Naive B cell (primary cell): ENCODE data around the gene LBX2. TPM values are rescaled to one million over a fixed set of nuclear protein-coding genes. Genes with fewer than 3 reads are reported as not detected.
A peak's percentile ranks its signal among the peaks of the same experiment; 100 is the strongest.
"Not testable (repeated sequence)": the region's sequence is repeated elsewhere in the genome, so short reads cannot be mapped to it uniquely, and the experiment has no call there.

Experiments
- ATAC-seq, 2 donors: fragments of 150-1000 bp; cut with Tn5 transposase; 2 replicates each; pipeline ENCODE4 v1.10.0; 2021; ENCODE audit warnings: low read depth in 2 of 2, mild to moderate bottlenecking in 2 of 2, moderate library complexity in 2 of 2
- DNase-seq: peaks from one replicate; pipeline ENCODE4 v3.0.0; 2022
- H3K27ac Mint-ChIP-seq, 6 donors: one replicate each; pipeline ENCODE4 v1.8.0; 2020 to 2022; ENCODE audit warnings: mild to moderate bottlenecking in 6 of 6, mixed read lengths in 6 of 6, moderate library complexity in 5 of 6, inconsistent platforms in 2 of 6
- H3K27me3 Mint-ChIP-seq, 3 donors: one replicate each; pipeline ENCODE4 v1.8.0; 2021 to 2022; ENCODE audit warnings: mixed read lengths in 3 of 3, mild to moderate bottlenecking in 1 of 3
- H3K36me3 Mint-ChIP-seq, 2 donors: one replicate each; pipeline ENCODE4 v1.8.0; 2020 to 2022; ENCODE audit warnings: mixed read lengths in 2 of 2, inconsistent platforms in 1 of 2, mild to moderate bottlenecking in 1 of 2
- H3K4me1 Mint-ChIP-seq, 3 donors: one replicate each; pipeline ENCODE4 v1.8.0; 2020 to 2022; ENCODE audit warnings: mixed read lengths in 3 of 3, inconsistent platforms in 1 of 3, mild to moderate bottlenecking in 1 of 3, moderate library complexity in 1 of 3
- H3K4me3 Mint-ChIP-seq, 8 donors: one replicate each; pipeline ENCODE4 v1.8.0; 2020 to 2022; ENCODE audit warnings: mild to moderate bottlenecking in 8 of 8, mixed read lengths in 8 of 8, moderate library complexity in 8 of 8, inconsistent platforms in 2 of 8
- H3K9me3 Mint-ChIP-seq, 7 donors: one replicate each; pipeline ENCODE4 v1.8.0; 2020 to 2022; ENCODE audit warnings: mixed read lengths in 7 of 7, mild to moderate bottlenecking in 5 of 7, inconsistent platforms in 2 of 7, moderate library complexity in 1 of 7
- polyA plus RNA-seq, 6 donors: library from polyadenylated mRNA; unstranded; fragments of 300-500 nt; fragmentation: Illumina TruSeq; gene quantifications; one replicate each; pipeline ENCODE4 v1.2.3, GENCODE V29; 2021; ENCODE audit warnings: low read depth in 6 of 6

Gene LBX2
- polyA plus RNA-seq, 6 donors from 2014 or later: not detected

DNA sequence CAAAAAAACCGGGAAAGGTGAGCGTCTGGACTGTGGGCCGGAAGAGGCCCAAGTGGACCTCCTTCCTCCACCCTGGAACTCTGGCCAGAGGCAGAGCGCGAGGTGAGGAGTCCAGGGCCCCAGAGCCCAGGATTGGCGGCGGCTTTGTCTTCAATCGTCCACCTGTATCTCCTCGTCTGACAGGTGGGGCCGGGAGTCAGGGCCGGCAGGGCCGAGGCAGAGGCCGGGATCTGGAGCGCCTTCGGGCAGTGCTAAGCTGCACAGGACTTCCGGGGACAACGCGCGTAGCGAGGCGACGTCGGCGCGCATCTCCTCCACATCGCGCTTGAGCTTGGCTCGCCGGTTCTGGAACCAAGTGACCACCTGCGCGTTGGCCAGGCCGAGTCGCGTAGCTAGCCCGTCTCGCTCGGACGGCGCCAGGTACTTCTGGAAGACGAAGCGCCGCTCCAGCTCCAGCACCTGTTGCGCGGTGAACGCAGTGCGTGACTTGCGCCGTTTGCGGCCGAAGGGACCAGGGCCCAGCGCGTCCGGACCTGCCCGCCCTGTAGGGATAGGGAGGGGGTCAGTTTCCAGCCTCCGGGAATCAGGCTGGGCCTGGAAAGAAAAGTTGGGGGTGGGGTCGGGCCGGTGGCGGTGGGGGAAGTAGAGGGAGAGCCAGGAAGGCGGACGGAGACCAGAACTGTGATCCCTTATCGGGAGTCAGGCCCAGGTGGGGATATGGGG, 1.5 kb downstream of the LBX2 start:
- Mint-ChIP-seq H3K9me3 (no peaks in the 10 kb centered on the region), H3K27me3 (peaks cover 38 to 57% (median 48%) of the 10 kb centered on the region in 3 donors), H3K4me1 (peaks cover 24 to 48% (median 40%) of the 10 kb centered on the region in 3 donors), H3K27ac (peak overlapping the region in 1 of 6 donors; percentile 4), H3K4me3 (peak overlapping the region; percentile 71 to 94 (median 86)), H3K36me3 (peaks cover 10 to 13% of the 10 kb centered on the region in 2 donors)
- ATAC-seq (no peak), DNase-seq (no peak)

DNA sequence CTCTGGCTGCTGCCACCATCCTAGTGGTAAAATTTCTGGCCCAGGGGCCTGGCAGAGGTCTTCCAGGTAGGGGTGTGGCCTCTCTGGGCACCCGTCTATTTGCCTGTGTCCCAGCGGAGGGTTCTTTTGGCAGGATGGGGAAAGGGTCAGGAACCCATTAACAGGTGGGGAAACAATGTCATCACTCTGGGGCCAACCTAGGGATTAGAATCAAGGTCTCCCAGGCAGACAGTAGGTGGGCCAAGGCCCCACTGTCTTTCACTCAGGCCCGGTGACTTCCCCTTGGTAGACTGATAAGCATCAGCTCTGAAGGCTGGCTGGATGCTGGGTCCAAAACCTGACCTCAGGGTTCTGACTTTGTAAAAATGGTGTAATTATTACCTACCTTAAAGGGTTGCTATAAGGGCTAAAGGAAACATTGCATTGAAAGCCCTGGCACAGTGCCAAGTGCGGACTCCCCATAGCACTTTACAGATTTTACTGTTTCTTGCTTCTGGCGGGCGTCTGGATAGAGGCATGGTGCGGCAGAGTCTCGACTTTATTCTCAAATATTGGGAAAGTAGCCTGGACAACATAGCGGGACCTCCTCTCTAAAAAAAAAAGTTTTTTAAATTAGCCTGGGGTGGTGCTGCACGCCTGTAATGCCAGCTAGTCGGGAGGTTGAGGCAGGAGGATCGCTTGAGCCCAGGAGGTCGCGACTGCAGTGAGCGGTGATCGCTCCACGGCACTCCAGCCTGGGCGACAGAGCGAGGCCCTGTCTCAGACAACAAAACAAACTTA, 2.2 kb downstream of the LBX2 start:
- no peak for ATAC-seq
- Mint-ChIP-seq H3K4me3 (peak overlapping the region; percentile 47 to 94 (median 82)), H3K4me1 (peaks cover 22 to 40% (median 33%) of the 10 kb centered on the region in 3 donors), H3K27ac (no peak overlapping the region), H3K9me3 (no peaks in the 10 kb centered on the region), H3K36me3 (peaks cover 13 to 19% of the 10 kb centered on the region in 2 donors), H3K27me3 (peaks cover 38 to 50% (median 46%) of the 10 kb centered on the region in 3 donors)
- DNase-seq: no peak

DNA sequence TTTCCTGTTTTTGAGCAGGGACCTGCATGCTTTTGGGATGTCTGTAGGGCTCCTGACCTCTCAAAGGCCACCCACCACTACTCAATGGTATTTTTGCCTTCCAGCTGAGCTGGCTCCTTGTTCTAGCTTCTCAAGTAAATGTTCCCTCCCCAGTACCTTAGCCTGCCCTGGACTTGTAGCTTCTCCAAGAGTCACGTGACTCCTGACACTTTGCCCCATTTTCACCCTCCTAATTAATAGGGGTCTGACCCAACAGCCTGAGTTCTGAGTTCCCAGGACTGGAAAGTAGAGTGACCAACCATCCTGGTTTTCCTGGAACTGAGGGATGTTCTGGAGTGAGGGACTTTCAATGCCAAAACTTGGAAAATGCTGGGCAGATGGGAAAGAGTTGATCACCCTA, 4.0 kb downstream of the LBX2 start:
- Mint-ChIP-seq H3K27me3 (peaks cover 21 to 32% (median 29%) of the 10 kb centered on the region in 3 donors), H3K36me3 (peaks cover 14 to 32% of the 10 kb centered on the region in 2 donors), H3K4me1 (peaks cover 21 to 30% (median 25%) of the 10 kb centered on the region in 3 donors), H3K9me3 (no peaks in the 10 kb centered on the region), H3K27ac (no peak overlapping the region), H3K4me3 (no peak overlapping the region)
- DNase-seq (no peak), ATAC-seq (no peak)

DNA sequence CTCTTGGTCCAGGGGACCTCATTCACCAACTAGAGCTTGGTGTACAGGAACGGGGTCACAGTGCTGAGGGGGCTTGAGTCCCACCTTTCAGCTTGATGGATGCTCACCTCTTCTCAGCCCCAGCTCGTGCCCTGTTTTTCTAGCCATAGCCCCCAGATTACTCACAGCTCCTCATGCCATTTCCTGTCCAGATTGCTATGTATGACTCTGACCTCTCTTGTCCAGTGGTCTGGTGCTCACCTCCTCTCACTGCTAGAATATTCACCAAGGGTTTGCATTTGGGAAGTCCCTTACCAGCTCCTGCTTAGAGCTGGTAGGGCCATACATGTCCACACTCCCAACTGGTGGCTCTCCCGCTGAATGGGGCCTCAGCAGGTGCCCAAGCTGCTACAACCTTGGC, 5.9 kb downstream of the LBX2 start:
- H3K4me1 Mint-ChIP-seq: peaks cover 11 to 24% (median 21%) of the 10 kb centered on the region in 3 donors
- H3K4me3 Mint-ChIP-seq: no peak overlapping the region
- H3K36me3 Mint-ChIP-seq: peaks cover 14 to 43% of the 10 kb centered on the region in 2 donors
- DNase-seq (no peak), ATAC-seq (no peak)
- H3K27me3 Mint-ChIP-seq: peaks cover 5 to 13% (median 12%) of the 10 kb centered on the region in 3 donors
- no peak overlapping the region for H3K27ac Mint-ChIP-seq
- H3K9me3 Mint-ChIP-seq: no peaks in the 10 kb centered on the region

DNA sequence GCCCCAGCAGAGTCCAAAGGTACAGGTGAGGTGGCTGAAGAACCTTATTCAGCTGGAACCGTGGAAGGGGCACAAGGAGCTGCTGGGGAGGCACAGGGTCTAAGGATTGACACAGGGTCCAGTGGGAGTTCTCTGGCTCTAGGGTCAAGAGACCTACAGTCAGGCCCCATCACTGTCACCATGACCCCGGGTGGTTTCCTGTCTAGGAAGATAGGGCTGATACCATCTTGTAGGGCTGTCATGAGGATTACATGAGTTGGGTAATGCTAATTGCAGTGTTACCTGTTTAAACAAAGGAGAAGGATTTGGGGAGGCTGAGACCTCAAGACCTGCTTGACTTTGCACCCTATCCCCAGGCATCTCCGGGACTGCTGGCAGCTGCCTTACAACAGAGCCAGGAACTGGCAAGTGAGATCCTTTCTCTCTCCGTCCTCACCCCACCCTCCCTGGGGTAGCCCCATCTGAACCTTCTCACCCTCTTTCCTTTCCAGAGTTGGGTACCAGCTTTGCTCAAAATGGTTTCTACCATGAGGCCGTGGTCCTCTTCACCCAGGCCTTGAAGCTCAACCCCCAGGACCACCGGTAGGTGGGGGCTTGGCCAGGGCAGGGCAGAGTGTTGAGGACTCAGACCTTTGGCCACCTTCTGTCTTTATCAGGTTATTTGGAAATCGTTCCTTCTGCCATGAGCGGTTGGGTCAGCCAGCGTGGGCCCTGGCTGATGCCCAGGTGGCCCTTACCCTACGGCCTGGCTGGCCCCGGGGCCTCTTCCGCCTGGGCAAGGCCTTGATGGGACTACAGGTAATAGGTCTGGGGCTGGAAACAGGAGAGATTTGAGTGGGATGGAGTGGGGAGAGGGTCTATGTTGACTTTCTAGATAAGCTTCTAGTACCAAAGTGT, 7.5 kb downstream of the LBX2 start:
- H3K36me3 Mint-ChIP-seq: peaks cover 14 to 45% of the 10 kb centered on the region in 2 donors
- H3K4me3 Mint-ChIP-seq: no peak overlapping the region
- H3K9me3 Mint-ChIP-seq: no peaks in the 10 kb centered on the region
- DNase-seq: no peak
- no peak overlapping the region for H3K27ac Mint-ChIP-seq
- no peaks in the 10 kb centered on the region for H3K27me3 Mint-ChIP-seq
- peaks cover 0 to 14% (median 11%) of the 10 kb centered on the region in 3 donors for H3K4me1 Mint-ChIP-seq
- no peak for ATAC-seq

DNA sequence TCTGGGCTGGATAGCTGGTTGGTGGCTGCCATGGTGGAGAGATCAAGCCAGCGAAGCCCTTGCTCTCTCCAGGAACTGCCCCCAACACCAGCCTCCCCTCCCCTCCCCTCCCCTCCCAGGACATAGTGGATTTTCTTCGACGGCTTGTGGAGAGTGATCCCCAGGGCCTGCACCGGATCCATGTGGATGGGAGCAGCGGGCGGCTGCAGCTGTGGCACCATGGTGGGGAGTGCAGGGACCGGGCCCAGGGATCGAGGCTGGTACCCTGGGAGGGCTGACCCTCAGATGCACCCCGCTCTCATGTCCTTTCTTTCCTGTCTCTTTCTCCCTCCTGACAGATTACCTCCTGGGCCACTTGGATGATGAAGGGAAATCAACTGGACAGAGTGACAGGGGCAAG, 9.5 kb downstream of the LBX2 start:
- no peak for ATAC-seq
- no peak overlapping the region for H3K4me3 Mint-ChIP-seq
- peaks cover 14 to 54% of the 10 kb centered on the region in 2 donors for H3K36me3 Mint-ChIP-seq
- no peak overlapping the region for H3K27ac Mint-ChIP-seq
- H3K4me1 Mint-ChIP-seq: peaks cover 0 to 20% (median 14%) of the 10 kb centered on the region in 3 donors
- H3K9me3 Mint-ChIP-seq: no peaks in the 10 kb centered on the region
- H3K27me3 Mint-ChIP-seq: no peaks in the 10 kb centered on the region
- no peak for DNase-seq

DNA sequence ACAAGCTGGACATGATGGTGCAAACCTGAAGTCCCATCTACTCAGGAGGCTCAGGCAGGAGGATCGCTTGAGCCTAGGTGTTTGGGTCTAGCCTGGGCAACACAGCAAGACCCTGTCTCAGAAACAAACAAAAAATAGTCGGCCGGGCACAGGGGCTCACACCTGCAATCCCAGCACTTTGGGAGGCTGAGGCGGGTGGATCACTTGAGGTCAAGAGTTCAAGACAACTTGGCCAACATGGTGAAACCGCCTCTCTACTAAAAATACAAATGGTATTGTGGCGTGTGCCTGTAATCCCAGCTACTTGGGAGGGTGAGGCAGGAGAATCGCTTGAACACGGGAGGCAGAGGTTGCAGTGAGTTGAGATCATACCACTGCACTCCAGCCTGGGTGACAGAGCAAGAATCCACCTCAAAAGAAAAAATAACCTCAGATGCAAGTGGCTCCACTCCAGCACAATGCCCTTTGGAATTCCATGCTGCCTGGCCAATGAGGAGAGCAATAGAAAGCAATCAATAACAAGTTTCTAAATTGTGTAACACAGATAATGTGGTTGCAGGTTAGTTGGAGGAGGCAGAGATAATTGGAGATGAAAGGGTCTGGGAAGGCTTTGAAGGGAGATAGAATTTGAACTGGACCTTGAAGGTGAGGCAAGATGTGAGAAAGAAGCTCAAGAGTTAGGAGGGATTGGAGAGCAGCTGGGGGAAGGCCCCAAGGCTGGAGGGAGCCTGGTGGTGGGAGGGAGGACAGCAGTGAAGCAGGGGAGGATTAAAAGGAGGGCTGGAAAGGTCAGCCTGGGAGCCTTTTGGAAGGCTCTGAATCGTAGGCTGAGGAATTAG, 10.5 kb downstream of the LBX2 start:
- H3K9me3 Mint-ChIP-seq: no peaks in the 10 kb centered on the region
- ATAC-seq (no peak), DNase-seq (no peak)
- H3K27me3 Mint-ChIP-seq: no peaks in the 10 kb centered on the region
- H3K4me1 Mint-ChIP-seq: peaks cover 3 to 24% (median 17%) of the 10 kb centered on the region in 3 donors
- H3K4me3 Mint-ChIP-seq: no peak overlapping the region
- H3K36me3 Mint-ChIP-seq: peaks cover 9 to 50% of the 10 kb centered on the region in 2 donors
- H3K27ac Mint-ChIP-seq: peak overlapping the region in 1 of 6 donors; percentile 5

DNA sequence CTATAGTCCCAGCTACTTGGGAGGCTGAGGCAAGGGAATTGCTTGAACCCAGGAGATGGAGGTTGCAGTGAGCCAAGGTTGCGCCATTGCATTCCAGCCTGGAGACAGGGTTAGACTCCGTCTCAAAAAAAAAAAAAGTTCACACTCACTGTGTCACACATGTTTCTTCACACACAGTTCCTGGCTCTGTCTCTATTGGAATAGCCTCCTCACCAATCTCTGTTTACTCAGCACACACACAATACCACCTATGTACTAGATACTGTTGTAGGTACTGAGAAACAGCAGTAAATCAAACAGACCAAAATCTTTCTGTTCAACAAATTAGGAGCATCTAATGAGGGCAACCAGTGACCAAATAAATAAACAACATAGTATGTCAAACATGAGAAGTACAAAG, 13.3 kb downstream of the LBX2 start:
- ATAC-seq (no peak), DNase-seq (no peak)
- no peaks in the 10 kb centered on the region for H3K27me3 Mint-ChIP-seq
- peak overlapping the region in 1 of 8 donors; percentile 38 for H3K4me3 Mint-ChIP-seq
- peaks cover 24 to 35% (median 32%) of the 10 kb centered on the region in 3 donors for H3K4me1 Mint-ChIP-seq
- peaks cover 0 to 30% of the 10 kb centered on the region in 2 donors for H3K36me3 Mint-ChIP-seq
- no peak overlapping the region for H3K27ac Mint-ChIP-seq
- no peaks in the 10 kb centered on the region for H3K9me3 Mint-ChIP-seq

DNA sequence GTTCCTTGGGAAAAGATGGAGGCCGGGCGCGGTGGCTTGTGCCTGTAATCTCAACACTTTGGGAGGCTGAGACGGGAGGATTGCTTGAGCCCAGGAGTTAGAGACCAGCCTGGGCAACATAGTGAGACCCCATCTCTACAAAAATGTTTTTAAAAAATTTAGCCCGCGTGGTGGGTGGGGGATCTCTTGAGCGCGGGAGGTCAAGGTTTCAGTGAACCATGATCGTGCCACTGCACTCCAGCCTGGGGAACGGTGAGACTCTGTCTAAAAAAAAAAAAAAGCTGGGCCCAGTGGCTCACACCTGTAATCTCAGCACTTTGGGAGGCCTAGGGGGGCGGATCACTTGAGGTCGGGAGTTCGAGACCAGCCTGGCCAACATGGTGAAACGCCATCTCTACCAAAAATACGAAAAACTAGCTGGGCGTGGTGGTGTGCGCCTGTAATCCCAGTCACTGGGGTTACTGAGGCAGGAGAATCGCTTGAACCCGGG, 15.7 kb downstream of the LBX2 start:
- not testable (repeated sequence) for H3K27me3 Mint-ChIP-seq, H3K9me3 Mint-ChIP-seq, ATAC-seq, DNase-seq
- H3K4me1 Mint-ChIP-seq: peaks cover 28 to 35% (median 34%) of the 10 kb centered on the region in 3 donors
- peaks cover 0 to 12% of the 10 kb centered on the region in 2 donors for H3K36me3 Mint-ChIP-seq
- H3K4me3 Mint-ChIP-seq: peak overlapping the region; percentile 95 to 100 (median 100)
- H3K27ac Mint-ChIP-seq: peak overlapping the region in 5 of 6 donors; percentile 29 to 99 (median 95)

DNA sequence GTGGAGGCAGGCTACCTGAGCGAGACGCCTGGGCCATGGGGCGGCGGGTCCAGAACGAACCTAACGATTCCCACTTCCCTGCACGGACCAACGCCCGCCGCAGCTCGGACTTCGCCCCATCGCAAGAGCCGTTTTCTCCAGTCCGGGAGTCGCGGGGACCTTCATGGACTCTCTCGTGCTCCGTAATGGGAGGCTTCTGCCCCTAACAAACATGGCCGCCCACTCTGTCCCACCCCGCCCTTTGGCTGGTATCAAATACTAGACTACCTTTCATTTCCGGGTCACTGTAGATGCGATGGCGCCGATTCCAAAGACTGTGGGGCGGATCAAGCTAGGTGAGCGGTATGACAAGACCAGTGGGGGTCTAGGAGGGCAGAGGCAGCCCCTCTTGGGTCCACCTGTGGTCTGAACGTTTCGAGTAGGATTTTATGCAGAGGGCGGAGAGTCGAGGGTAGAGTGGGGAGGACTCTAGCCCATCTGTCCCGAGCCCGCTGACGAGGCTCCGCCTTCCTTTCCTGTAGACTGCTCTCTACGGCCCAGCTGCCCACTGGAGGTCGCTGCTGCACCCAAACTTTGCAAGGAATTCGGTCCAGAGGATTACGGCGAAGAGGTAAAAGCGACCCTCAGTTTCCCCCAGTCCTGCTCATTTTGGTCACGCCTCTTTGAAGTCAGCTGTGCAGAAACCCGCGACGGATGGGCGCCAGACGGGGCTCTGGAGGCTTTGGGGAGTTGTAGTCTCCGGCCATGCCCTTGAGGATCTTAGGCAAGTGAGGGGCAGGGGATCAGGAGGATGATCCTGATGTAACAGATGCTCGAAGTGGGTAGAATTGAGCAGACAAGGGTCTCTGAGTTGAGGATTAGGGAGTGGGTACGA, 16.4 kb downstream of the LBX2 start, which contains the start of the genes CCDC142 and TTC31:
TSS of gene CCDC142 (minus strand) at position 198 of the 874 bp plus-strand sequence. CDS start at position 37, 161 bp downstream.
TSS of gene TTC31 (plus strand) at position 281 of the 874 bp plus-strand sequence. CDS start at position 296, 15 bp downstream.
- Mint-ChIP-seq H3K4me3 (peak within 1 kb of the TSS; percentile 95 to 100 (median 100)), H3K27me3 (no peaks in the 10 kb centered on the region), H3K9me3 (no peaks in the 10 kb centered on the region), H3K27ac (peak within 1 kb of the TSS; percentile 95 to 100 (median 98)), H3K36me3 (peaks cover 0 to 12% of the 10 kb centered on the region in 2 donors), H3K4me1 (peaks cover 28 to 35% (median 34%) of the 10 kb centered on the region in 3 donors)
- ATAC-seq: peak; percentile 92 to 93
- DNase-seq: peak; percentile 95
